WTC11 (cell line): ENCODE data around the gene CLDN25. TPM values are rescaled to one million over a fixed set of nuclear protein-coding genes. Genes with fewer than 3 reads are reported as not detected.

Experiments used
- ATAC-seq: fragments of 200-7000 bp; cut with Tn5 transposase; 2 replicates; pipeline ENCODE4 v1.10.0; 2021; ENCODE audit warnings: mild to moderate bottlenecking, moderate library complexity
- CTCF ChIA-PET: fragments of 300-600 bp; sonication (Branson Sonifier 250); formaldehyde crosslinking; loops from one replicate; lab custom pipeline; 2021; ENCODE audit warnings: antibody characterized with exemption; lab: Charles Lee
- POLR2A ChIA-PET: fragments of 350-600 bp; sonication (Branson Sonifier 250); formaldehyde crosslinking; loops from one replicate; lab custom pipeline; 2021; ENCODE audit warnings: antibody characterized with exemption; lab: Charles Lee
- DNase-seq: peaks from one replicate; pipeline ENCODE4 v3.0.0; 2021; ENCODE audit warnings: low spot score
- H3K27ac Mint-ChIP-seq: 2 replicates; pipeline ENCODE4 v1.8.0; 2021; ENCODE audit warnings: mixed read lengths
- H3K27me3 Mint-ChIP-seq: 2 replicates; pipeline ENCODE4 v1.8.0; 2021; ENCODE audit warnings: low read depth, mild to moderate bottlenecking, moderate library complexity, mixed read lengths
- H3K36me3 Mint-ChIP-seq: 2 replicates; pipeline ENCODE4 v1.8.0; 2021; ENCODE audit warnings: mixed read lengths
- H3K4me1 Mint-ChIP-seq: 2 replicates; pipeline ENCODE4 v1.8.0; 2022; ENCODE audit warnings: mixed read lengths
- H3K4me3 Mint-ChIP-seq: 2 replicates; pipeline ENCODE4 v1.8.0; 2021; ENCODE audit warnings: mild to moderate bottlenecking, moderate library complexity, mixed read lengths
- H3K9me3 Mint-ChIP-seq: 2 replicates; pipeline ENCODE4 v1.8.0; 2021; ENCODE audit warnings: mixed read lengths
- AFF4 ChIP-seq: sonication (generic); formaldehyde crosslinking; IDR thresholded peaks from 2 replicates; pipeline ENCODE4 v1.8.1; 2023; ENCODE audit warnings: mild to moderate bottlenecking, missing genetic modification reagents, borderline replicate concordance
- CTCF ChIP-seq: fragments of 200-600 bp; IDR thresholded peaks from 2 replicates; pipeline ENCODE4 v1.8.0; 2022; ENCODE audit warnings: antibody characterized with exemption
- ESRRA ChIP-seq: sonication (generic); formaldehyde crosslinking; IDR thresholded peaks from 2 replicates; pipeline ENCODE4 v1.8.1; 2022; ENCODE audit warnings: mild to moderate bottlenecking, missing genetic modification reagents, borderline replicate concordance
- GABPB1 ChIP-seq: sonication (generic); formaldehyde crosslinking; IDR thresholded peaks from 2 replicates; pipeline ENCODE4 v1.8.1; 2023; ENCODE audit warnings: mild to moderate bottlenecking, missing genetic modification reagents
- GTF2I ChIP-seq: fragments of 250-450 bp; sonication (Bioruptor Pico); conservative IDR thresholded peaks from 2 replicates; pipeline ENCODE4 v1.4.0; 2021; ENCODE audit warnings: mild to moderate bottlenecking
- HMGA2 ChIP-seq: fragments of 250-450 bp; sonication (Bioruptor Pico); IDR thresholded peaks from 2 replicates; pipeline ENCODE4 v1.4.0; 2021; ENCODE audit warnings: mild to moderate bottlenecking, moderate library complexity
- JUN ChIP-seq: sonication (generic); formaldehyde crosslinking; IDR thresholded peaks from 2 replicates; pipeline ENCODE4 v1.8.0; 2023; ENCODE audit warnings: mild to moderate bottlenecking, missing genetic modification reagents
- NR3C1 ChIP-seq: sonication (generic); formaldehyde crosslinking; conservative IDR thresholded peaks from 2 replicates; pipeline ENCODE4 v1.8.1; 2023; ENCODE audit warnings: low read depth, mild to moderate bottlenecking, missing genetic modification reagents
- RELA ChIP-seq: sonication (generic); formaldehyde crosslinking; IDR thresholded peaks from 2 replicates; pipeline ENCODE4 v1.8.1; 2022; ENCODE audit warnings: missing genetic modification reagents, mild to moderate bottlenecking, borderline replicate concordance
- RORB ChIP-seq: fragments of 250-450 bp; sonication (Bioruptor Pico); IDR thresholded peaks from 2 replicates; pipeline ENCODE4 v1.9.0; 2021; ENCODE audit warnings: mild to moderate bottlenecking
- SMAD4 ChIP-seq: sonication (generic); formaldehyde crosslinking; IDR thresholded peaks from 2 replicates; pipeline ENCODE4 v1.8.0; 2022; ENCODE audit warnings: mild to moderate bottlenecking, missing genetic modification reagents
- SOX15 ChIP-seq: fragments of 250-450 bp; sonication (Bioruptor Pico); IDR thresholded peaks from 2 replicates; pipeline ENCODE4 v1.9.0; 2021; ENCODE audit warnings: mild to moderate bottlenecking
- TCF7 ChIP-seq: sonication (generic); formaldehyde crosslinking; IDR thresholded peaks from 2 replicates; pipeline ENCODE4 v1.8.0; 2022; ENCODE audit warnings: mild to moderate bottlenecking, low read depth, missing genetic modification reagents, moderate library complexity
- TEAD1 ChIP-seq: sonication (generic); formaldehyde crosslinking; IDR thresholded peaks from 2 replicates; pipeline ENCODE4 v1.8.0; 2022; ENCODE audit warnings: mild to moderate bottlenecking, missing genetic modification reagents
- ZNF219 ChIP-seq: sonication (generic); formaldehyde crosslinking; IDR thresholded peaks from 2 replicates; pipeline ENCODE4 v1.8.0; 2023; ENCODE audit warnings: missing genetic modification reagents, mild to moderate bottlenecking, borderline replicate concordance
- total RNA-seq: library from RNA; stranded (reverse); gene quantifications from 3 replicates; pipeline ENCODE4 v1.2.3, GENCODE V29; 2021
- TF ChIP-seq, protein P1 (sequence below): sonication (generic); formaldehyde crosslinking; IDR thresholded peaks from 2 replicates; pipeline ENCODE4 v1.8.1; 2023; ENCODE audit warnings: mild to moderate bottlenecking, missing genetic modification reagents, moderate library complexity
- TF ChIP-seq, protein P2 (sequence below): sonication (generic); formaldehyde crosslinking; IDR thresholded peaks from 2 replicates; pipeline ENCODE4 v1.8.0; 2023; ENCODE audit warnings: missing genetic modification reagents, mild to moderate bottlenecking, borderline replicate concordance
- TF ChIP-seq, protein P3 (sequence below): fragments of 250-450 bp; sonication (Bioruptor Pico); IDR thresholded peaks from 2 replicates; pipeline ENCODE4 v2.1.2; 2022; ENCODE audit warnings: mild to moderate bottlenecking, moderate library complexity

The CLDN25 gene
- total RNA-seq, 1 experiment from 2014 or later = not detected

- TF ChIP-seq AFF4 (CRISPR knock-in tag) (no peak), TCF7 (CRISPR knock-in tag) (no peak), RELA (CRISPR knock-in tag) (no peak), RORB (CRISPR knock-in tag) (no peak)
These were observed 10.2 kb downstream of the CLDN25 start (continued) for GRCh38 chr11:113789675-113790320.

DNA sequence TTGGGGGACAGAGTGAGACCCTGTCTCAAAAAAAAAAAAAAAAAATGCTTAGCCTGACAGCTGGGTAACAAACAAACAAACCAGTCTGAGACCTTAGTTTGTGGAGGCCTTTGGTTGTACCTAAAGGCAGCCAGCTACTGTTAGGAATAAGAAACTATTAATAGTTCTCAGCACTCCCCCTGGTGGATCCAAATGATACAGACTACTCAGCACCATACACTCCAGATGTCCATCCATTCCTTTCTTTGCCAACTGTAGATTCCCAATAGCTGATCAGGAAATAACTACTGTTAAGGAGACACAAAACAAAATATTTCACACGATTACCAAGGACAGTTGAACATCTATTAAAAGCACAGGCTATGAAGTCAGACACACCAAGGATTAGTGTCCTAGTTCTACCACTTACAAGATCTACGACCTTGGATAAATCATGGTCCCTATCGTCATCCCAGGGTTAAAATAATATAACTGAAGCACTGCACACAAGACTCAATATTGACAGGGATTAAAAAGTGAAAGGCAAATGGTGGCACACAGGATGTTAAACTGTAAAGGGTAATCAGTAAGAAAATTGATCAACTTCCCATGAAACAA is 17.2 kb downstream of the CLDN25 start:
- Mint-ChIP-seq H3K9me3 (peaks cover 18% of the 10 kb centered on the region), H3K36me3 (peaks cover 51% of the 10 kb centered on the region), H3K27me3 (no peaks in the 10 kb centered on the region), H3K27ac (no peak overlapping the region), H3K4me3 (no peak overlapping the region), H3K4me1 (no peaks in the 10 kb centered on the region)
- TF ChIP-seq CTCF (peak; percentile 36; the same call in 1 of the 2 replicates), TEAD1 (no peak)
- ATAC-seq = peak; percentile 94
- ChIA-PET CTCF (interaction anchor here (0.6 to 2.2 kb wide), 28 partner anchors 10 to 1474 kb away, joined by 3 to 15 read pairs (median 4); partner anchors contain the start of genes USP28 and ZW10), POLR2A (interaction anchor here (0.7 kb wide), 1 partner anchor 750 kb away, joined by 4 read pairs; no protein-coding TSS in a partner anchor)
- DNase-seq = no peak

GRCh38 chr11:113802621-113803020 is 23.0 kb downstream of the CLDN25 start:
- CTCF ChIA-PET = no interaction called here
- 0 out of 2 replicates have a peak, but pooled peaks cover 6% of the 10 kb centered on the region for H3K9me3 Mint-ChIP-seq
- no peak for ATAC-seq
- peaks cover 88% of the 10 kb centered on the region for H3K36me3 Mint-ChIP-seq
- H3K27me3 Mint-ChIP-seq = no peaks in the 10 kb centered on the region
- POLR2A ChIA-PET = no interaction called here
- no peak for DNase-seq
- no peak overlapping the region for H3K4me3 Mint-ChIP-seq
- no peaks in the 10 kb centered on the region for H3K4me1 Mint-ChIP-seq
- no peak overlapping the region for H3K27ac Mint-ChIP-seq
- TF ChIP-seq SMAD4 (CRISPR knock-in tag) (no peak), NR3C1 (no peak), HMGA2 (CRISPR knock-in tag) (no peak), RORB (CRISPR knock-in tag) (no peak), GABPB1 (CRISPR knock-in tag) (no peak), SOX15 (CRISPR knock-in tag) (no peak), ZNF219 (CRISPR knock-in tag) (no peak), ESRRA (CRISPR knock-in tag) (no peak), RELA (CRISPR knock-in tag) (no peak), JUN (CRISPR knock-in tag) (no peak), GTF2I (CRISPR knock-in tag) (no peak)
- TF ChIP-seq, protein P1, sequence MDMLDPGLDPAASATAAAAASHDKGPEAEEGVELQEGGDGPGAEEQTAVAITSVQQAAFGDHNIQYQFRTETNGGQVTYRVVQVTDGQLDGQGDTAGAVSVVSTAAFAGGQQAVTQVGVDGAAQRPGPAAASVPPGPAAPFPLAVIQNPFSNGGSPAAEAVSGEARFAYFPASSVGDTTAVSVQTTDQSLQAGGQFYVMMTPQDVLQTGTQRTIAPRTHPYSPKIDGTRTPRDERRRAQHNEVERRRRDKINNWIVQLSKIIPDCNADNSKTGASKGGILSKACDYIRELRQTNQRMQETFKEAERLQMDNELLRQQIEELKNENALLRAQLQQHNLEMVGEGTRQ (CRISPR knock-in tag) = no peak
- TF ChIP-seq, protein P2, sequence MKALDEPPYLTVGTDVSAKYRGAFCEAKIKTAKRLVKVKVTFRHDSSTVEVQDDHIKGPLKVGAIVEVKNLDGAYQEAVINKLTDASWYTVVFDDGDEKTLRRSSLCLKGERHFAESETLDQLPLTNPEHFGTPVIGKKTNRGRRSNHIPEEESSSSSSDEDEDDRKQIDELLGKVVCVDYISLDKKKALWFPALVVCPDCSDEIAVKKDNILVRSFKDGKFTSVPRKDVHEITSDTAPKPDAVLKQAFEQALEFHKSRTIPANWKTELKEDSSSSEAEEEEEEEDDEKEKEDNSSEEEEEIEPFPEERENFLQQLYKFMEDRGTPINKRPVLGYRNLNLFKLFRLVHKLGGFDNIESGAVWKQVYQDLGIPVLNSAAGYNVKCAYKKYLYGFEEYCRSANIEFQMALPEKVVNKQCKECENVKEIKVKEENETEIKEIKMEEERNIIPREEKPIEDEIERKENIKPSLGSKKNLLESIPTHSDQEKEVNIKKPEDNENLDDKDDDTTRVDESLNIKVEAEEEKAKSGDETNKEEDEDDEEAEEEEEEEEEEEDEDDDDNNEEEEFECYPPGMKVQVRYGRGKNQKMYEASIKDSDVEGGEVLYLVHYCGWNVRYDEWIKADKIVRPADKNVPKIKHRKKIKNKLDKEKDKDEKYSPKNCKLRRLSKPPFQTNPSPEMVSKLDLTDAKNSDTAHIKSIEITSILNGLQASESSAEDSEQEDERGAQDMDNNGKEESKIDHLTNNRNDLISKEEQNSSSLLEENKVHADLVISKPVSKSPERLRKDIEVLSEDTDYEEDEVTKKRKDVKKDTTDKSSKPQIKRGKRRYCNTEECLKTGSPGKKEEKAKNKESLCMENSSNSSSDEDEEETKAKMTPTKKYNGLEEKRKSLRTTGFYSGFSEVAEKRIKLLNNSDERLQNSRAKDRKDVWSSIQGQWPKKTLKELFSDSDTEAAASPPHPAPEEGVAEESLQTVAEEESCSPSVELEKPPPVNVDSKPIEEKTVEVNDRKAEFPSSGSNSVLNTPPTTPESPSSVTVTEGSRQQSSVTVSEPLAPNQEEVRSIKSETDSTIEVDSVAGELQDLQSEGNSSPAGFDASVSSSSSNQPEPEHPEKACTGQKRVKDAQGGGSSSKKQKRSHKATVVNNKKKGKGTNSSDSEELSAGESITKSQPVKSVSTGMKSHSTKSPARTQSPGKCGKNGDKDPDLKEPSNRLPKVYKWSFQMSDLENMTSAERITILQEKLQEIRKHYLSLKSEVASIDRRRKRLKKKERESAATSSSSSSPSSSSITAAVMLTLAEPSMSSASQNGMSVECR (CRISPR knock-in tag) = no peak
- TF ChIP-seq, protein P3, sequence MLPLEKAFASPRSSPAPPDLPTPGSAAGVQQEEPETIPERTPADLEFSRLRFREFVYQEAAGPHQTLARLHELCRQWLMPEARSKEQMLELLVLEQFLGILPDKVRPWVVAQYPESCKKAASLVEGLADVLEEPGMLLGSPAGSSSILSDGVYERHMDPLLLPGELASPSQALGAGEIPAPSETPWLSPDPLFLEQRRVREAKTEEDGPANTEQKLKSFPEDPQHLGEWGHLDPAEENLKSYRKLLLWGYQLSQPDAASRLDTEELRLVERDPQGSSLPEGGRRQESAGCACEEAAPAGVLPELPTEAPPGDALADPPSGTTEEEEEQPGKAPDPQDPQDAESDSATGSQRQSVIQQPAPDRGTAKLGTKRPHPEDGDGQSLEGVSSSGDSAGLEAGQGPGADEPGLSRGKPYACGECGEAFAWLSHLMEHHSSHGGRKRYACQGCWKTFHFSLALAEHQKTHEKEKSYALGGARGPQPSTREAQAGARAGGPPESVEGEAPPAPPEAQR (CRISPR knock-in tag) = no peak
